NT2/D1 (cell line): Measurements from ENCODE around the gene RHOU.

ENCODE experiments used
- SUZ12 ChIP-seq: IDR thresholded peaks from 2 replicates; pipeline ENCODE4 v1.6.1; 2011; ENCODE audit not compliant: insufficient read length, insufficient read depth; ENCODE audit errors: extremely low read depth
- YY1 ChIP-seq: IDR thresholded peaks from 2 replicates; pipeline ENCODE4 v1.6.1; 2011; ENCODE audit not compliant: insufficient read length, insufficient read depth

DNA sequence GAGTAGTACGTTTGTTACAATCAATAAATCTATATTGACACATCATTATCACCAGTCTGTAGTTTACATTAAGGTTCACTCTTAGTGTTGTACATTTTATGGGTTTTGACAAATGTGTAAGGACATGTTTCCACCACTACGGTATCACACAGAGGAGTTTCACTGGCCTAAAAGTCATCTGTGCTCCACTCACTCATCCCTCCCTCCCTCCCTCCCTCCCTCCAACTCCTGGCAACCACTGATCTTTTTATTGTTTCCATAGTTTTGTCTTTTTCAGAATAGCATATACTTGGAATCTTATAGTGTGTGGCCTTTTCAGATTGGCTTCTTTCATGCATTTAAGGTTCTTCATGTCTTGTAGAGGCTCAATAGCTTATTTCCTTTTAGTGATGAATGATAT is 44.1 kb upstream of the RHOU start:
- TF ChIP-seq YY1 (no peak), SUZ12 (no peak)
